Activated CD4-positive, alpha-beta memory T cell treated with anti-CD3 and anti-CD28 coated beads, Interleukin-2, amount 10 ng/mL, durations not matched to agents 7 days and 5 days (primary cell): Measurements from ENCODE around the gene OR51I1. TPM values are rescaled to one million over a fixed set of nuclear protein-coding genes. Genes with fewer than 3 reads are reported as not detected.

Source experiments
- CTCF ChIA-PET: fragments of 350-600 bp; sonication (Branson Sonifier 250); formaldehyde crosslinking; loops from one replicate; lab custom pipeline; 2021; ENCODE audit warnings: antibody characterized with exemption, inconsistent platforms; lab: Charles Lee
- POLR2A ChIA-PET: fragments of 350-600 bp; sonication (Branson Sonifier 250); formaldehyde crosslinking; loops from one replicate; lab custom pipeline; 2021; ENCODE audit warnings: antibody characterized with exemption; lab: Charles Lee
- DNase-seq: peaks from one replicate; pipeline ENCODE4 v3.0.0-alpha.2; 2020
- H3K27ac Mint-ChIP-seq: one replicate; pipeline ENCODE4 v1.8.0; 2021; ENCODE audit warnings: mild to moderate bottlenecking, mixed read lengths
- H3K27me3 Mint-ChIP-seq: one replicate; pipeline ENCODE4 v1.8.0; 2021; ENCODE audit warnings: mixed read lengths
- H3K36me3 Mint-ChIP-seq: one replicate; pipeline ENCODE4 v1.8.0; 2021; ENCODE audit warnings: low read depth, mixed read lengths
- H3K4me1 Mint-ChIP-seq: one replicate; pipeline ENCODE4 v1.8.0; 2021; ENCODE audit warnings: mixed read lengths
- H3K4me3 Mint-ChIP-seq: one replicate; pipeline ENCODE4 v1.8.0; 2021; ENCODE audit warnings: mild to moderate bottlenecking, mixed read lengths
- H3K9me3 Mint-ChIP-seq: one replicate; pipeline ENCODE4 v1.8.0; 2021; ENCODE audit warnings: mixed read lengths
- total RNA-seq, 2 experiments: library from RNA; stranded (reverse); gene quantifications; one replicate each; pipeline ENCODE4 v1.2.3, GENCODE V29; 2021

OR51I1 gene
- total RNA-seq, 2 experiments from 2014 or later: not detected

DNA sequence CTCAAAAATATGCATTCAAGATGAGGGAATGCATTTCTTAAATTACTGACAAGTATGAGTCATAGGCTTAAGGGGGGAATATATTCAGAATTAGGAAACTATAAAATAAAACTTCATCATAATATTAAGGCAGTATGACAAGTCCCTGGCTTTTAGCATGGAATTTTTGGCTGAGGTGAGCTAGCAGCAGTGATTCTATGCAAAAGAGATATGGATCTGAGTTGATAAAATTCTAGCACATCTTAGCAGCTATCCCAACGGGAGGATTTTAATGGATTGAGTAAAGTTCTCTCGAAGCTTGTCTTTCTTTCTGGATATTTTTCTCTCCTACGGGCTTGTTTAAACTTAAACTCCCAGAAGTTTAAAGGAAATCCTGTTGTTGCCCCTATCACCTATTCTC is 18.2 kb downstream of the OR51I1 start:
- no peaks in the 10 kb centered on the region for H3K9me3 Mint-ChIP-seq
- no peak overlapping the region for H3K27ac Mint-ChIP-seq
- no peaks in the 10 kb centered on the region for H3K27me3 Mint-ChIP-seq
- DNase-seq: no peak
- H3K4me3 Mint-ChIP-seq: no peak overlapping the region
- ChIA-PET POLR2A (no interaction called here), CTCF (no interaction called here)
- no peaks in the 10 kb centered on the region for H3K36me3 Mint-ChIP-seq
- no peaks in the 10 kb centered on the region for H3K4me1 Mint-ChIP-seq

DNA sequence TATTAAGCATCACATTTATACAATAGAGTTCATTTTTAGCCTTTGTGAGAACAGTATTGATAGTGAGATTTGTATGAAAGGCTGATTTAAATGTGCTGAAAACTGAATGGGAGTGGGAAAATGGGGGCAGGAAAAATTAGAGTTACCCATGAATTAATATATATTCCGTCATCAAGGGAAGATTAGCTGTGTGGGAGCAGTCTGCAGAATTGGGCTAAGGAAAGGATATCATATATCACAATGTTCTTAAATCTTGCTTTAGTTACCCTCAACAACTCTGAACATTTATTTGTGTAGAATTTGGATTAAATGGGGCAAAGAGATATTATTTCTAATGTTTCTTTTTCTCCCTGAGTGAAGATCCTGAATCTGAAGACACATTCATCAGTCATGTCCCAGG is 19.5 kb downstream of the OR51I1 start, which contains the start of gene OR51Q1:
TSS of gene OR51Q1 (plus strand) at position 301 of the 400 bp plus-strand sequence. CDS start at position 391, 90 bp downstream.
- POLR2A ChIA-PET: no interaction called here
- DNase-seq: no peak
- H3K4me1 Mint-ChIP-seq: no peaks in the 10 kb centered on the region
- no peaks in the 10 kb centered on the region for H3K27me3 Mint-ChIP-seq
- H3K27ac Mint-ChIP-seq: no peak within 1 kb of the TSS
- H3K4me3 Mint-ChIP-seq: no peak within 1 kb of the TSS
- H3K36me3 Mint-ChIP-seq: no peaks in the 10 kb centered on the region
- no peaks in the 10 kb centered on the region for H3K9me3 Mint-ChIP-seq
- CTCF ChIA-PET: no interaction called here

DNA sequence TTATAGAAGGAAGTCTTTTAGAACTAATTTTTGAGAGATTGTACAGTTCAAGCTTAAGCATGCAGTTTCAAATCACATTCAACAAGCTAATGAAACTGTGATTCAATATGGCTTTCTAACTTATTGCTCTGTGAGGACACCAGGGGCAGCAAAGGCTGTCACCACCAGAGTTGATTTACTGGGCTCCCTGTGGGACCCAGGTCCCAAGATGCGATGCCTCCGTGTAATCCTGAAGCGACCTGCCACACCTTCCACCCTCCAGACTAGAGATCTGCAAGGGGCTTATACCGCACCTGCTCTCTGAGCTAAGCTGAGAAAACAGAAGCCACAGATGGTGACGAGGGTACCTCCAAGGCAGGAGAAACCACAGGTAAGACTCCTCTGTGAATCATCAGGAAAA is 20.3 kb downstream of the OR51I1 start:
- Mint-ChIP-seq H3K36me3 (no peaks in the 10 kb centered on the region), H3K4me1 (no peaks in the 10 kb centered on the region), H3K9me3 (no peaks in the 10 kb centered on the region), H3K27ac (no peak overlapping the region), H3K27me3 (no peaks in the 10 kb centered on the region), H3K4me3 (no peak overlapping the region)
- DNase-seq: no peak
- ChIA-PET CTCF (no interaction called here), POLR2A (no interaction called here)

DNA sequence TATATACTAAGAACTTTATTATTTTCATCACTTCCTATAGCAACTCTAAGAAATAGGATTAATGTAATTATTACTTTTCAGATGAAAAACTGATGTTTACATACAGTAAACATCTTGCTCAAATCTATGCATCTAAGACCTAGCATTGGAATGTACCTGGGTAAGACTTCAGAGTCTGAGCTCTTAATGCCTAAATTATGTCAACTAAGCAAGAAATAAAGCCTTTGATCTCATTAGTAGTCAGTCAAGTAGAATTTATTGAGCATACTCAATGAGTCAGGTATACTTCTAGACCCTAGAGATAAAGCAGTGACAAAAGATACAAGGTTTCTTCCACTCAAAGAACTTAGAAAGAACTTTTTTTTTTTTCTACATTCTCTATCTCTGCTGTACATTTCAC is 36.1 kb downstream of the OR51I1 start:
- Mint-ChIP-seq H3K36me3 (no peaks in the 10 kb centered on the region), H3K27ac (no peak overlapping the region), H3K9me3 (peaks cover 3% of the 10 kb centered on the region), H3K27me3 (no peaks in the 10 kb centered on the region), H3K4me1 (no peaks in the 10 kb centered on the region), H3K4me3 (no peak overlapping the region)
- ChIA-PET POLR2A (no interaction called here), CTCF (no interaction called here)
- no peak for DNase-seq

DNA sequence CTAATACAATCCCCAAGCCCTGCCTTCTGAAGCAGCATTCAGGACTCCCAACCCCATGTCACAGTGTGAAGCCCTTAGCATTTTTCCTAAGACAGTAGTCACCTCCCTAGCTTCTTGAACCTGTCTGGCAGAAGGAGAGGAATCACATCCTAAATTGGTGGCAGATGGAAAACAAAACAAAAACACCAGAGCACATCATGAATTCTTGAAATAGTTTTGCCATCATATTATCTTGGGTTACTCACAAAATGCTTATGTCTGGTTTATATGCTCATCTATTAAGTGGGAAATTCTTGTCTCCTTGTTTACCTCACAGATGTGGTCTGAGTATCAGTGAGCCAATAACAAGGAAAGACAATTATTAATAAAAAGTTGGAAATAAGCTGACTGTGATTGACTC is 42.4 kb downstream of the OR51I1 start:
- H3K4me3 Mint-ChIP-seq: no peak overlapping the region
- no peak for DNase-seq
- peaks cover 3% of the 10 kb centered on the region for H3K9me3 Mint-ChIP-seq
- H3K4me1 Mint-ChIP-seq: no peaks in the 10 kb centered on the region
- H3K27me3 Mint-ChIP-seq: no peaks in the 10 kb centered on the region
- CTCF ChIA-PET: no interaction called here
- H3K36me3 Mint-ChIP-seq: no peaks in the 10 kb centered on the region
- no peak overlapping the region for H3K27ac Mint-ChIP-seq
- POLR2A ChIA-PET: no interaction called here

GRCh38 chr11:5394091-5394490 is 47.2 kb downstream of the OR51I1 start:
- ChIA-PET POLR2A (no interaction called here), CTCF (no interaction called here)
- Mint-ChIP-seq H3K27me3 (no peaks in the 10 kb centered on the region), H3K36me3 (no peaks in the 10 kb centered on the region), H3K4me1 (no peaks in the 10 kb centered on the region), H3K4me3 (no peak overlapping the region), H3K9me3 (no peaks in the 10 kb centered on the region), H3K27ac (no peak overlapping the region)
- no peak for DNase-seq

Other genes starting within 250 kb of the OR51I1 start
- not detected for gene OR51V1, start 240.8 kb downstream of the OR51I1 start, total RNA-seq
- not detected for gene HBB, start 214.4 kb downstream of the OR51I1 start, total RNA-seq
- not detected for gene HBD, start 207.0 kb downstream of the OR51I1 start, total RNA-seq
- gene HBG1, start 191.7 kb downstream of the OR51I1 start, total RNA-seq: not detected
- gene HBG2, start 186.7 kb downstream of the OR51I1 start, total RNA-seq: not detected
- not detected for gene HBE1, start 171.6 kb downstream of the OR51I1 start, total RNA-seq
- not detected for gene OR51B4, start 139.6 kb downstream of the OR51I1 start, total RNA-seq
- gene OR51B2, start 117.2 kb downstream of the OR51I1 start, total RNA-seq: not detected
- not detected for gene OR51B5, start 98.0 kb downstream of the OR51I1 start, total RNA-seq
- gene OR51B6, start 90.0 kb downstream of the OR51I1 start, total RNA-seq: not detected
- gene OR51M1, start 57.7 kb downstream of the OR51I1 start, total RNA-seq: not detected
- not detected for gene OR51Q1, start 19.4 kb downstream of the OR51I1 start, total RNA-seq
- not detected for gene OR51I2, start 7.8 kb upstream of the OR51I1 start, total RNA-seq
- not detected for gene OR52D1, start 47.2 kb upstream of the OR51I1 start, total RNA-seq
- gene UBQLN3, start 68.4 kb upstream of the OR51I1 start, total RNA-seq: not detected
- gene UBQLNL, start 75.2 kb upstream of the OR51I1 start, total RNA-seq: under 1 TPM; 0.13 to 0.28 TPM
- not detected for gene OR52H1, start 107.0 kb upstream of the OR51I1 start, total RNA-seq
- not detected for gene OR52B6, start 139.4 kb upstream of the OR51I1 start, total RNA-seq
- 1 to 10 TPM in 1 of 2 experiments, under 1 TPM in 1; 0.60 to 1.1 TPM for gene TRIM6, start 155.1 kb upstream of the OR51I1 start, total RNA-seq
- 10 to 100 TPM; 18.2 to 19.8 TPM for gene TRIM34, start 183.5 kb upstream of the OR51I1 start, total RNA-seq
- gene TRIM5, start 243.6 kb upstream of the OR51I1 start, total RNA-seq: 10 to 100 TPM; 33.5 to 33.9 TPM
- gene TRIM22, start 248.3 kb upstream of the OR51I1 start, total RNA-seq: 100 to 1,000 TPM; 213 to 221 TPM